A549 (cell line): Measurements from ENCODE around the gene ZBTB16. TPM values are rescaled to one million over a fixed set of nuclear protein-coding genes. Genes with fewer than 3 reads are reported as not detected.

Source experiments
- ATAC-seq, 2 experiments: fragments of 200-7000 bp in 1 of 2; fragments of >200 bp in 1 of 2; cut with Nextera tagmentation in 1 of 2; cut with Tn5 transposase in 1 of 2; 3 replicates each; pipeline versions ENCODE4 v1.8.0 to v1.9.1; 2018 to 2020; ENCODE audit warnings: mild to moderate bottlenecking in 1 of 2, moderate library complexity in 1 of 2
- CTCF ChIA-PET: fragments of 300-600 bp; sonication (Branson Sonifier 250); formaldehyde crosslinking; extraction: SDS; loops from one replicate; lab custom pipeline; 2021; ENCODE audit warnings: antibody characterized with exemption, inconsistent platforms; lab: Yijun Ruan, JAX
- POLR2A ChIA-PET: fragments of 350-600 bp; formaldehyde crosslinking; extraction: SDS; loops from one replicate; lab custom pipeline; 2021; ENCODE audit warnings: antibody characterized with exemption, inconsistent platforms; lab: Yijun Ruan, JAX
- DNase-seq, 2 experiments: peaks; one replicate each; pipeline versions ENCODE4 v3.0.0 to v3.0.0-alpha.2; 2011 to 2016; ENCODE audit warnings: low read depth in 1 of 2, low spot score in 1 of 2
- FAIRE-seq: peaks from 2 replicates; lab custom pipeline; 2011; peaks lifted over from hg19 to GRCh38; lab: Jason Lieb, UNC
- H3K27ac ChIP-seq, 2 experiments: fragments of >200 bp; sonication (Bioruptor Twin); formaldehyde crosslinking; 3 replicates each; pipeline ENCODE4 v1.5.1; 2016 to 2017
- H3K4me1 ChIP-seq: fragments of >200 bp; sonication (Bioruptor Twin); formaldehyde crosslinking; 3 replicates; pipeline ENCODE4 v1.6.1; 2016
- H3K4me2 ChIP-seq: fragments of >200 bp; sonication (Bioruptor Twin); formaldehyde crosslinking; 3 replicates; pipeline ENCODE4 v1.6.1; 2016
- H3K4me3 ChIP-seq: fragments of >200 bp; sonication (Bioruptor Twin); formaldehyde crosslinking; 3 replicates; pipeline ENCODE4 v1.5.1; 2016
- H3K9me3 ChIP-seq: fragments of >200 bp; sonication (Bioruptor Twin); formaldehyde crosslinking; 3 replicates; pipeline ENCODE4 v1.6.1; 2016
- CBX2 ChIP-seq: fragments of 200-600 bp; sonication (generic); IDR thresholded peaks from 2 replicates; pipeline ENCODE4 v1.6.1; 2016; ENCODE audit warnings: low read depth, mild to moderate bottlenecking, borderline replicate concordance
- CEBPB ChIP-seq, 2 experiments: fragments of >200 bp in 1 of 2; sonication (Bioruptor Twin) in 1 of 2; formaldehyde crosslinking in 1 of 2; IDR thresholded peaks; 2 replicates each; pipeline ENCODE4 v1.6.1; 2012 to 2016
- CHD2 ChIP-seq: fragments of 150-350 bp; IDR thresholded peaks from 2 replicates; pipeline ENCODE4 v1.6.1; 2014; ENCODE audit warnings: low read length; ENCODE audit not compliant: partially characterized antibody
- E2F6 ChIP-seq: IDR thresholded peaks from 2 replicates; pipeline ENCODE4 v1.6.1; 2012; ENCODE audit warnings: low read depth, borderline replicate concordance
- ESRRA ChIP-seq: fragments of 150-350 bp; IDR thresholded peaks from 2 replicates; pipeline ENCODE4 v1.6.1; 2014; ENCODE audit warnings: mild to moderate bottlenecking, low read length, borderline replicate concordance
- FOXS1 ChIP-seq: fragments of 250-450 bp; sonication (Bioruptor Pico); IDR thresholded peaks from 2 replicates; pipeline ENCODE4 v1.5.0; 2020; ENCODE audit warnings: mild to moderate bottlenecking, moderate library complexity
- GATA3 ChIP-seq: IDR thresholded peaks from 2 replicates; pipeline ENCODE4 v1.6.1; 2012; ENCODE audit warnings: borderline replicate concordance
- HES2 ChIP-seq: fragments of >200 bp; sonication (Bioruptor Twin); formaldehyde crosslinking; IDR thresholded peaks from 2 replicates; pipeline ENCODE4 v1.6.1; 2016
- HEYL ChIP-seq: fragments of 250-450 bp; sonication (Bioruptor Pico); IDR thresholded peaks from 2 replicates; pipeline ENCODE4 v1.8.0; 2021; ENCODE audit warnings: mild to moderate bottlenecking, moderate library complexity
- HOXA7 ChIP-seq: fragments of 250-450 bp; sonication (Bioruptor Pico); IDR thresholded peaks from 2 replicates; pipeline ENCODE4 v1.5.0; 2020; ENCODE audit warnings: mild to moderate bottlenecking, moderate library complexity
- HOXB13 ChIP-seq: fragments of 250-450 bp; sonication (Bioruptor Pico); IDR thresholded peaks from 2 replicates; pipeline ENCODE4 v1.5.0; 2020; ENCODE audit warnings: low read depth, mild to moderate bottlenecking, moderate library complexity
- JUN ChIP-seq, 2 experiments: fragments of >200 bp; sonication (Bioruptor Twin); formaldehyde crosslinking; IDR thresholded peaks; 2 replicates in 1 of 2; 3 replicates in 1 of 2; pipeline ENCODE4 v1.6.1; 2016 to 2017
- MAX ChIP-seq: IDR thresholded peaks from 2 replicates; pipeline ENCODE4 v1.6.1; 2012
- NR3C1 ChIP-seq: fragments of >200 bp; sonication (Bioruptor Twin); formaldehyde crosslinking; IDR thresholded peaks from 3 replicates; pipeline ENCODE4 v1.6.1; 2017
- PBX3 ChIP-seq: IDR thresholded peaks from 2 replicates; pipeline ENCODE4 v1.6.1; 2012
- PHF8 ChIP-seq: fragments of 200-600 bp; sonication (generic); IDR thresholded peaks from 2 replicates; pipeline ENCODE4 v1.6.1; 2016; ENCODE audit warnings: low read depth, mild to moderate bottlenecking, antibody characterized with exemption, moderate library complexity, borderline replicate concordance
- SMC3 ChIP-seq: fragments of >200 bp; sonication (Bioruptor Twin); formaldehyde crosslinking; IDR thresholded peaks from 3 replicates; pipeline ENCODE4 v1.6.1; 2018; ENCODE audit warnings: inconsistent platforms
- TP53 ChIP-seq: fragments of 250-450 bp; sonication (Bioruptor Pico); IDR thresholded peaks from 2 replicates; pipeline ENCODE4 v1.5.0; 2021; ENCODE audit warnings: mild to moderate bottlenecking, moderate library complexity
- ZFP36 ChIP-seq: fragments of 450-650 bp; IDR thresholded peaks from 2 replicates; pipeline ENCODE4 v1.6.1; 2014; ENCODE audit warnings: borderline replicate concordance; ENCODE audit not compliant: partially characterized antibody
- WGBS: methylation state at CpG from one replicate; pipeline ENCODE4 v1.1.6; 2017; ENCODE audit errors: missing lambda C conversion rate; 5-methylcytosine and 5-hydroxymethylcytosine counted together
- polyA plus RNA-seq, 4 experiments: library from polyadenylated mRNA; depleted of rRNA in 3 of 4; stranded (reverse); fragments of >200 nt; fragmentation: RNase III in 1 of 4; extraction: RNeasy Plus Mini Kit Qiagen cat#74134 plus additional on column Dnase treatment in 1 of 4; gene quantifications; 2 replicates in 3 of 4; 3 replicates in 1 of 4; pipeline ENCODE4 v1.2.3, GENCODE V29; 2011 to 2017
- TF ChIP-seq, protein P1 (sequence below): fragments of 250-450 bp; sonication (Bioruptor Pico); IDR thresholded peaks from 2 replicates; pipeline ENCODE4 v1.5.0; 2021; ENCODE audit warnings: mild to moderate bottlenecking, moderate library complexity, borderline replicate concordance

ZBTB16 gene
- polyA plus RNA-seq, 2 of the 4 experiments (the other 2 are of a cell fraction) = not detected

DNA sequence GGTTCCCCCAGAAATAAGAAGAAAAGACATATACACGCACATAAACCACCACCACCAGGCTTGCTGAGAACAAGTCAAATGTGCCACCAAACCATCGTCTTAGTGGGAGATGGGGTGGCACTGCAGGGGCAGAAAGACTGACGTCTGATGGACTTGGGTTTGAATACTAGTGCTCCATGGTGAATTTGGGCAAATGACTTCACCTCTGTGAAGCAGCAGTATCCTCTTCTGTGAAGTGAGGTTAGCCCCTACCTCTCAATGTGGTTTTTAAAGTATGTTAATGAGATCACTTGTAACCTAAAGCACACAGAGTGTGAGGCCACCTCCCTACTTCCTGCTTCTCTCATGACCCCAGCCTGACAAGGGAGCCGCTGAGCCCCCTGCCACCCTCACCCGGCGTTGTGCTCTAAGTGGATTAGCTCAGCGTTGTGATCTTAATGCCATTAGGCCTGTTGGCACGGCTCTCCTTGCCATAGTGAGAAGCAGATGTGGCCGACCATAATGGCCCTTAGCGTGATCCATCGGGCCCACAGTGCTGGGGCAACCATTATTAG, 14.4 kb downstream of the ZBTB16 start:
- ATAC-seq = no peak
- Histone ChIP-seq H3K4me2 (no peak overlapping the region), H3K27ac (no peak overlapping the region), H3K4me1 (no peaks in the 10 kb centered on the region)
- CTCF ChIA-PET = interaction anchor here (0.9 kb wide), 1 partner anchor 38 kb away, joined by 3 read pairs; no protein-coding TSS in a partner anchor
- WGBS = 66% methylated on average over 7 of the region's 11 CpGs
- POLR2A ChIA-PET = no interaction called here
- DNase-seq = no peak
- TF ChIP-seq E2F6 = no peak
- TF ChIP-seq HOXB13 (CRISPR knock-in tag) = no peak
- no peak for TF ChIP-seq CHD2
- TF ChIP-seq, all 56 proteins: peak for 0
- no peak for FAIRE-seq
- H3K4me3 ChIP-seq = no peak overlapping the region
- H3K9me3 ChIP-seq = no peaks in the 10 kb centered on the region

GRCh38 chr11:114074546-114075343, 15.2 kb downstream of the ZBTB16 start:
- Histone ChIP-seq H3K4me1 (no peaks in the 10 kb centered on the region), H3K27ac (no peak overlapping the region), H3K9me3 (no peaks in the 10 kb centered on the region), H3K4me3 (no peak overlapping the region), H3K4me2 (no peak overlapping the region)
- ATAC-seq (no peak), FAIRE-seq (no peak), DNase-seq (no peak)
- WGBS = 45% methylated on average over 10 of the region's 21 CpGs
- POLR2A ChIA-PET = no interaction called here
- CTCF ChIA-PET = interaction anchor here (0.9 kb wide), 1 partner anchor 39 kb away, joined by 3 read pairs; no protein-coding TSS in a partner anchor
- no peak for TF ChIP-seq ESRRA
- TF ChIP-seq CEBPB (IDR thresholded peaks at IDR 0.05) = no peak
- no peak for TF ChIP-seq SMC3
- TF ChIP-seq PBX3 = no peak
- no peak for TF ChIP-seq HOXA7 (CRISPR knock-in tag)
- TF ChIP-seq FOXS1 (CRISPR knock-in tag) = no peak
- TF ChIP-seq NR3C1 = no peak
- TF ChIP-seq HEYL (CRISPR knock-in tag) = no peak
- no peak for TF ChIP-seq PHF8
- no peak for TF ChIP-seq HES2
- no peak for TF ChIP-seq TP53
- TF ChIP-seq, protein P1, sequence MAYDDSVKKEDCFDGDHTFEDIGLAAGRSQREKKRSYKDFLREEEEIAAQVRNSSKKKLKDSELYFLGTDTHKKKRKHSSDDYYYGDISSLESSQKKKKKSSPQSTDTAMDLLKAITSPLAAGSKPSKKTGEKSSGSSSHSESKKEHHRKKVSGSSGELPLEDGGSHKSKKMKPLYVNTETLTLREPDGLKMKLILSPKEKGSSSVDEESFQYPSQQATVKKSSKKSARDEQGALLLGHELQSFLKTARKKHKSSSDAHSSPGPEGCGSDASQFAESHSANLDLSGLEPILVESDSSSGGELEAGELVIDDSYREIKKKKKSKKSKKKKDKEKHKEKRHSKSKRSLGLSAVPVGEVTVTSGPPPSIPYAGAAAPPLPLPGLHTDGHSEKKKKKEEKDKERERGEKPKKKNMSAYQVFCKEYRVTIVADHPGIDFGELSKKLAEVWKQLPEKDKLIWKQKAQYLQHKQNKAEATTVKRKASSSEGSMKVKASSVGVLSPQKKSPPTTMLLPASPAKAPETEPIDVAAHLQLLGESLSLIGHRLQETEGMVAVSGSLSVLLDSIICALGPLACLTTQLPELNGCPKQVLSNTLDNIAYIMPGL (CRISPR knock-in tag) = no peak
- TF ChIP-seq CBX2 = no peak

DNA sequence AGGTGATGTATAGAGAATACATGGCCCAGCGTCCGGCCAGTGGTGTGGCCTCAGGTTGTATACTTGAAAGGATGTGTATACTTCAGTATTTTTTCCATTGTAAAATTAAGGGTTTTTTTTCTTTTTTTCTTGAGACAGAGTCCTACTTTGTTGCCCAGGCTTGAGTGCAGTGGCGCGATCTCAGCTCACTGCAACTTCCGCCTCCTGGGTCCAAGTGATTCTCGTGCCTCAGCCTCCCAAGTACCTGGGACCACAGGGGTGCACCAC, 15.8 kb downstream of the ZBTB16 start:
- ChIA-PET POLR2A (no interaction called here), CTCF (no interaction called here)
- H3K4me2 ChIP-seq = no peak overlapping the region
- DNase-seq = no peak
- no peak overlapping the region for H3K4me3 ChIP-seq
- H3K4me1 ChIP-seq = no peaks in the 10 kb centered on the region
- no peaks in the 10 kb centered on the region for H3K9me3 ChIP-seq
- WGBS = 75% methylated on average over 6 of the region's 6 CpGs
- FAIRE-seq = no peak
- H3K27ac ChIP-seq = no peak overlapping the region
- TF ChIP-seq ZFP36 (no peak), JUN (IDR thresholded peaks at IDR 0.05) (no peak), GATA3 (no peak), MAX (no peak)
- no peak for ATAC-seq
